ENCODE results near the gene KCNB1.

Gene KCNB1

GRCh38 chr20:49384437-49385434 is 97.7 kb downstream of the KCNB1 start:
- DNase-seq = peak; percentile 45

- no peak for DNase-seq
These were observed 100.6 kb downstream of the KCNB1 start for GRCh38 chr20:49381558-49382493.

GRCh38 chr20:49380337-49380780 is 102.1 kb downstream of the KCNB1 start:
- DNase-seq = no peak

GRCh38 chr20:49379338-49379737 is 103.1 kb downstream of the KCNB1 start:
- DNase-seq = no peak

- no peak for DNase-seq
These were observed 105.1 kb downstream of the KCNB1 start for GRCh38 chr20:49377326-49377725.

GRCh38 chr20:49375170-49375569 is 107.3 kb downstream of the KCNB1 start:
- DNase-seq = no peak

GRCh38 chr20:49372095-49372734 is 110.3 kb downstream of the KCNB1 start:
- no peak for DNase-seq

GRCh38 chr20:49368596-49368995 is 113.9 kb downstream of the KCNB1 start:
- no peak for DNase-seq

- DNase-seq = no peak
These were observed 115.4 kb downstream of the KCNB1 start for GRCh38 chr20:49367113-49367512.

- DNase-seq = no peak
These were observed 115.8 kb downstream of the KCNB1 start for GRCh38 chr20:49366687-49367086.

GRCh38 chr20:49361862-49362660 is 120.4 kb downstream of the KCNB1 start:
- no peak for DNase-seq

GRCh38 chr20:49360242-49360968 is 122.1 kb downstream of the KCNB1 start:
- no peak for DNase-seq

- DNase-seq = no peak
These were observed 125.8 kb downstream of the KCNB1 start for GRCh38 chr20:49356676-49357075.

GRCh38 chr20:49354673-49355072 is 127.8 kb downstream of the KCNB1 start:
- DNase-seq = no peak

- DNase-seq = no peak
These were observed 129.1 kb downstream of the KCNB1 start for GRCh38 chr20:49353348-49353747.

GRCh38 chr20:49352751-49353150 is 129.7 kb downstream of the KCNB1 start:
- DNase-seq = no peak

GRCh38 chr20:49351775-49352174 is 130.7 kb downstream of the KCNB1 start:
- DNase-seq = no peak

GRCh38 chr20:49349694-49350252 is 132.7 kb downstream of the KCNB1 start:
- no peak for DNase-seq

GRCh38 chr20:49349078-49349477 is 133.4 kb downstream of the KCNB1 start:
- no peak for DNase-seq

GRCh38 chr20:49348563-49348962 is 133.9 kb downstream of the KCNB1 start:
- DNase-seq = no peak

GRCh38 chr20:49347156-49347555 is 135.3 kb downstream of the KCNB1 start:
- no peak for DNase-seq

Measured in NCI-H1436 (cell line).